H1 (cell line): ENCODE results near the gene FBN2. TPM values are rescaled to one million over a fixed set of nuclear protein-coding genes. Genes with fewer than 3 reads are reported as not detected.

Experiments
- ASH2L ChIP-seq: fragments of 200-600, 300-600 bp; sonication (generic); IDR thresholded peaks from one replicate; pipeline ENCODE4 v1.7.1; 2017; ENCODE audit warnings: low read length
- BACH1 ChIP-seq: IDR thresholded peaks from 2 replicates; pipeline ENCODE4 v1.6.1; 2012; ENCODE audit warnings: low read length, improper control_type of control experiment
- BCL11A ChIP-seq, 2 experiments: IDR thresholded peaks; one replicate each; pipeline ENCODE4 v1.6.1; 2011; ENCODE audit warnings: low read depth in 2 of 2, low read length in 2 of 2, mild to moderate bottlenecking in 2 of 2
- BRCA1 ChIP-seq: IDR thresholded peaks from 2 replicates; pipeline ENCODE4 v1.6.1; 2012; ENCODE audit warnings: low read depth, low read length, improper control_type of control experiment
- CBX5 ChIP-seq: fragments of 300-800, 300-1000 bp; sonication (generic); IDR thresholded peaks from 2 replicates; pipeline ENCODE4 v1.7.1; 2016; ENCODE audit warnings: antibody characterized with exemption, low read length, low read depth
- CBX8 ChIP-seq: fragments of 300-800, 300-1000 bp; sonication (generic); IDR thresholded peaks from 2 replicates; pipeline ENCODE4 v1.7.1; 2016; ENCODE audit warnings: low read depth, low read length, borderline replicate concordance
- CHD7 ChIP-seq: fragments of 300-600 bp; sonication (generic); IDR thresholded peaks from 2 replicates; pipeline ENCODE4 v1.7.1; 2012; ENCODE audit warnings: low read length, moderate library complexity, mild to moderate bottlenecking, inconsistent platforms; ENCODE audit not compliant: insufficient replicate concordance
- KDM4A ChIP-seq: IDR thresholded peaks from one replicate; pipeline ENCODE4 v1.7.1; 2012; ENCODE audit warnings: low read depth, mild to moderate bottlenecking, moderate library complexity, low read length, inconsistent platforms; ENCODE audit not compliant: severe bottlenecking
- USF2 ChIP-seq: IDR thresholded peaks from 2 replicates; pipeline ENCODE4 v1.6.1; 2011; ENCODE audit warnings: low read length, improper control_type of control experiment
- polyA plus RNA-seq, 7 experiments: library from polyadenylated mRNA; depleted of rRNA in 3 of 7; stranded (reverse) in 5 of 7; unstranded in 2 of 7; fragments of >200 nt in 5 of 7; fragments of 200-250 nt in 2 of 7; gene quantifications; 1 replicate in 5 of 7; 2 replicates in 1 of 7; 4 replicates in 1 of 7; pipeline versions ENCODE4 v1.2.1 to v1.2.3, GENCODE V29; 2011 to 2013; ENCODE audit warnings: missing spikeins in 2 of 7, mixed read lengths in 2 of 7
- total RNA-seq: library from RNA; stranded (reverse); fragmentation: NEBNext Ultra II Directional; extraction: Animal tissue kit (Norgen Biotek cat#: 25700); gene quantifications from 2 replicates; pipeline ENCODE4 v1.2.1, GENCODE V29; 2021

Gene FBN2
- total and polyA plus RNA-seq, 2 of the 8 experiments (the other 6 are each of a cell fraction or from before 2014, with no cell fraction given): 14.1 to 16.3 TPM

GRCh38 chr5:128472919-128473318, 65.1 kb downstream of the FBN2 start (continued):
- TF ChIP-seq CHD7: no peak
- TF ChIP-seq BRCA1: no peak
- TF ChIP-seq USF2: no peak
- no peak for TF ChIP-seq BACH1
- no peak for TF ChIP-seq KDM4A
- TF ChIP-seq CBX8: no peak
- TF ChIP-seq CBX5: no peak
- TF ChIP-seq BCL11A (IDR thresholded peaks at IDR 0.05; ENCODE audit: low read depth in 2 of 2, low read length in 2 of 2): no peak
- TF ChIP-seq ASH2L: no peak
